Transverse colon (tissue), 4 donors: ENCODE measurements around the gene KCNIP3. TPM values are rescaled to one million over a fixed set of nuclear protein-coding genes. Genes with fewer than 3 reads are reported as not detected.

Source experiments
- DNase-seq: peaks from one replicate; pipeline ENCODE4 v3.0.0-alpha.2; 2019
- H3K27ac ChIP-seq, 4 donors: fragments of 200-600 bp; sonication (generic); 2 replicates each; pipeline ENCODE4 v1.5.1; 2016 to 2018; ENCODE audit warnings: inconsistent platforms in 4 of 4
- H3K27me3 ChIP-seq: fragments of 200-600 bp; sonication (generic); 2 replicates; pipeline ENCODE4 v1.5.1; 2017; ENCODE audit warnings: inconsistent platforms
- H3K36me3 ChIP-seq, 4 donors: fragments of 200-600 bp; sonication (generic); 2 replicates each; pipeline ENCODE4 v1.5.1; 2017 to 2019; ENCODE audit warnings: inconsistent platforms in 4 of 4
- H3K4me1 ChIP-seq, 4 donors: fragments of 200-600 bp; sonication (generic); 2 replicates each; pipeline ENCODE4 v1.5.1; 2017 to 2020; ENCODE audit warnings: inconsistent platforms in 4 of 4
- H3K4me3 ChIP-seq, 4 donors: fragments of 200-600 bp; sonication (generic); 1 replicate in 1 of 4; 2 replicates in 3 of 4; pipeline versions ENCODE4 v1.5.1 to v1.6.1; 2017 to 2019; ENCODE audit warnings: inconsistent platforms in 4 of 4
- H3K9me3 ChIP-seq, 2 donors: fragments of 200-600 bp; sonication (generic); 2 replicates each; pipeline ENCODE4 v1.5.1; 2017 to 2019; ENCODE audit warnings: inconsistent platforms in 2 of 2
- EP300 ChIP-seq: sonication (generic); formaldehyde crosslinking; IDR thresholded peaks from one replicate; pipeline ENCODE4 v1.6.1; 2017; ENCODE audit warnings: antibody characterized with exemption, low read depth
- POLR2A ChIP-seq: fragments of 450-650 bp; IDR thresholded peaks from one replicate; pipeline ENCODE4 v1.6.1; 2016; ENCODE audit warnings: antibody characterized with exemption, mild to moderate bottlenecking, moderate library complexity
- POLR2AphosphoS5 ChIP-seq, 3 donors: sonication (generic); formaldehyde crosslinking; IDR thresholded peaks; one replicate each; pipeline ENCODE4 v1.6.1; 2016; ENCODE audit warnings: antibody characterized with exemption in 3 of 3
- WGBS, 2 donors: methylation state at CpG; one replicate each; pipeline ENCODE4 v1.1.5; 2018; ENCODE audit warnings: low coverage in 1 of 2; 5-methylcytosine and 5-hydroxymethylcytosine counted together
- in situ Hi-C, 4 donors: fragments of 200-750 bp; cut with MboI; loops; one replicate each; pipeline versions ENCODE4 v1.15.0 to v1.15.1; 2017; ENCODE audit warnings: low sequenced_read_pairs in 3 of 4, low pct_ligation_motif_present in 1 of 4, low pct_unique_long_range_greater_than_20kb in 1 of 4
- intact Hi-C: fragments of 100-400 bp; cut with DNase I; formaldehyde crosslinking; loops from one replicate; pipeline ENCODE4 v1.15.1; 2023; ENCODE audit warnings: low total_unique reads
- total RNA-seq, 4 donors: library from RNA; depleted of rRNA; stranded (reverse); fragments of >200 nt; gene quantifications; one replicate each; pipeline ENCODE4 v1.1.0, GENCODE V29; 2016
- TF ChIP-seq, protein P1 (sequence below), 5 experiments: fragments of 200-600 bp in 3 of 5; fragments of 450-650 bp in 2 of 5; sonication (generic) in 3 of 5; IDR thresholded peaks; 1 replicate in 2 of 5; 2 replicates in 3 of 5; pipeline ENCODE4 v1.5.1; 2016 to 2017; ENCODE audit warnings: antibody characterized with exemption in 5 of 5, inconsistent platforms in 3 of 5, mild to moderate bottlenecking in 2 of 5, moderate library complexity in 1 of 5

Gene KCNIP3
- total RNA-seq, 4 donors from 2014 or later = 1.8 to 4.0 (median 2.2) TPM

DNA sequence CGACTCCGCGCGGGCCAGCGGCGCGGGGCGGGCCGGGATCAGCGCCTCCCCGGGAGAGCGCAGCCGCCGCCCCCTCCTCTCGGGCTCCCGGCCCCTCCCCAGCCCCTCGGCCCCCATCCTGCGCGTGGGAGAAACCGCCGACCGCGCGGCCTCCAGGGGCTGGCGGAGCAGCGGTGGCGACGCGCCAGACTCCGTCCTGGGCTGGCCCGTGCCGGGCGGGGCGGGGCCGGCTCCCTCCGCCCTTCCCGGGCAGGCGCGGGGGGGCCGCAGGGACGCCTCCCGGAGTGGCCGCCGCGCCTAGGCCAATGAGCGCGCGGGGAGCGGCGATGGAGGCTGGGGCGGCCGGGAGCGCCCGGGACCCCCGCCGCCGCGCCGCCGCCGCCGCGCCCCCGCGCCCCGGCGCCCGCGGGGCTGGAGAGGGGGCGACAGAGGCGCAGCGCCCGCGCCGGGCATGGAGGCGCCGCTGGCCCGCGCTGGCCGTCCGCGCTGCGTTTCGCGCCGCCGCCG is 49.1 kb downstream of the KCNIP3 start:
- Histone ChIP-seq H3K27me3 (peaks cover 38% of the 10 kb centered on the region), H3K27ac (peak overlapping the region; percentile 71 to 85 (median 80)), H3K36me3 (no peaks in the 10 kb centered on the region), H3K4me1 (peaks cover 3 to 20% (median 13%) of the 10 kb centered on the region in 4 donors), H3K9me3 (no peaks in the 10 kb centered on the region), H3K4me3 (peak overlapping the region; percentile 51 to 66 (median 64))
- no peak for TF ChIP-seq POLR2A
- peak in 1 of 3 donors; percentile 16 for TF ChIP-seq POLR2AphosphoS5 (IDR thresholded peaks at IDR 0.05)
- in situ Hi-C loops (no loop called here), intact Hi-C loops (no loop called here)
- peak; percentile 67 for DNase-seq
- 7% methylated on average over 34 of the region's 88 CpGs; no CpG with 5 or more reads in 1 of the 2 donors for WGBS, 2 donors

DNA sequence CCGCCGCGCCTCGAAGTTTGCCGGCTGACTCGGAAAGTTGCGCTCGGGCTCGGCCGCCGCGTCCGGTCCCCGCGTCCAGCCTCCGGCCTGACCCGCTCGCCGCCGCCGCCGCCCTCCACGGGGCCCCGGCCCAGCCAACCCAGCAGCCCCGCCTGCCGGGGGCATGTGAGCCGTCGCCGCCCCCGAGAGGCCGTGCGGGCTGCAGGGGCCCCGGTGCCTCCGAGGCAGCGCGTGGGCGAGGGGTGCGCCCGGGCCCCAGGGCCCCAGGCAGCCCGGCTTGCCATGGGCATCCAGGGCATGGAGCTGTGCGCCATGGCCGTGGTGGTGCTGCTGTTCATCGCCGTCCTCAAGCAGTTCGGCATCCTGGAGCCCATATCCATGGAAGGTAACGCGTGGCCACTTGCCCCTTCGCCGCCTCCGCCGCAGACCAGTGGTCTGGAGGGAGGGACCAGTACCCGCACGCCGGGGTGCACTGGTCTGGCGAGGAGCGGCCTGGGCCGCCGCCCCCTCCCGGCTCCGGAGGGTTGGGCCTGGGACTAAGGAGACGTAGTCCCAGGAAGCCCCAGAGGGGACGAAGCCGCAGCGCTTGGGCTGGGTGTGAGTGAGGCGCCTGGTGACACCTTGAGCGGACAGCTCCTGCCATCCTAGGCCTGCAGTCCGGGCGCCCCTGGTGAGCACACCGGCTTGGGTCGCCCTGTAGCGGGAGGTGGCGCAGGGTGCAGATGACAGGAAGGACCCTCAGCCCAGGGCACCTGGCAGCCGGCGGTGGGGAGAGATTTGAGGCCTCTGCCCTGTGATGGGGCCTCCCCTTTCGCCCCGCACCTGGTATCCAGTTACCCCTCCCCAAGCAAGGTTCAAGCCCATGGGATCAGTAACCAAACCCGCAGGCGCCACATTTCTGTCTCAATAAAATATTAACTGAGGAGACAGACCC is 49.9 kb downstream of the KCNIP3 start:
- H3K36me3 ChIP-seq = no peaks in the 10 kb centered on the region
- H3K4me1 ChIP-seq = peaks cover 3 to 20% (median 13%) of the 10 kb centered on the region in 4 donors
- TF ChIP-seq, protein P1, sequence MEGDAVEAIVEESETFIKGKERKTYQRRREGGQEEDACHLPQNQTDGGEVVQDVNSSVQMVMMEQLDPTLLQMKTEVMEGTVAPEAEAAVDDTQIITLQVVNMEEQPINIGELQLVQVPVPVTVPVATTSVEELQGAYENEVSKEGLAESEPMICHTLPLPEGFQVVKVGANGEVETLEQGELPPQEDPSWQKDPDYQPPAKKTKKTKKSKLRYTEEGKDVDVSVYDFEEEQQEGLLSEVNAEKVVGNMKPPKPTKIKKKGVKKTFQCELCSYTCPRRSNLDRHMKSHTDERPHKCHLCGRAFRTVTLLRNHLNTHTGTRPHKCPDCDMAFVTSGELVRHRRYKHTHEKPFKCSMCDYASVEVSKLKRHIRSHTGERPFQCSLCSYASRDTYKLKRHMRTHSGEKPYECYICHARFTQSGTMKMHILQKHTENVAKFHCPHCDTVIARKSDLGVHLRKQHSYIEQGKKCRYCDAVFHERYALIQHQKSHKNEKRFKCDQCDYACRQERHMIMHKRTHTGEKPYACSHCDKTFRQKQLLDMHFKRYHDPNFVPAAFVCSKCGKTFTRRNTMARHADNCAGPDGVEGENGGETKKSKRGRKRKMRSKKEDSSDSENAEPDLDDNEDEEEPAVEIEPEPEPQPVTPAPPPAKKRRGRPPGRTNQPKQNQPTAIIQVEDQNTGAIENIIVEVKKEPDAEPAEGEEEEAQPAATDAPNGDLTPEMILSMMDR (IDR thresholded peaks at IDR 0.05) = no peak
- no peak for TF ChIP-seq POLR2A
- no peak for TF ChIP-seq POLR2AphosphoS5 (IDR thresholded peaks at IDR 0.05)
- no peak for TF ChIP-seq EP300
- peaks cover 38% of the 10 kb centered on the region for H3K27me3 ChIP-seq
- no peak for DNase-seq
- in situ Hi-C loops = no loop called here
- peak overlapping the region in 3 of 4 donors; percentile 25 to 48 (median 44) for H3K27ac ChIP-seq
- WGBS, 2 donors = 41% methylated on average over 49 of the region's 78 CpGs; no CpG with 5 or more reads in 1 of the 2 donors
- intact Hi-C loops = no loop called here
- peak overlapping the region; percentile 0 to 63 (median 40) for H3K4me3 ChIP-seq
- no peaks in the 10 kb centered on the region for H3K9me3 ChIP-seq

DNA sequence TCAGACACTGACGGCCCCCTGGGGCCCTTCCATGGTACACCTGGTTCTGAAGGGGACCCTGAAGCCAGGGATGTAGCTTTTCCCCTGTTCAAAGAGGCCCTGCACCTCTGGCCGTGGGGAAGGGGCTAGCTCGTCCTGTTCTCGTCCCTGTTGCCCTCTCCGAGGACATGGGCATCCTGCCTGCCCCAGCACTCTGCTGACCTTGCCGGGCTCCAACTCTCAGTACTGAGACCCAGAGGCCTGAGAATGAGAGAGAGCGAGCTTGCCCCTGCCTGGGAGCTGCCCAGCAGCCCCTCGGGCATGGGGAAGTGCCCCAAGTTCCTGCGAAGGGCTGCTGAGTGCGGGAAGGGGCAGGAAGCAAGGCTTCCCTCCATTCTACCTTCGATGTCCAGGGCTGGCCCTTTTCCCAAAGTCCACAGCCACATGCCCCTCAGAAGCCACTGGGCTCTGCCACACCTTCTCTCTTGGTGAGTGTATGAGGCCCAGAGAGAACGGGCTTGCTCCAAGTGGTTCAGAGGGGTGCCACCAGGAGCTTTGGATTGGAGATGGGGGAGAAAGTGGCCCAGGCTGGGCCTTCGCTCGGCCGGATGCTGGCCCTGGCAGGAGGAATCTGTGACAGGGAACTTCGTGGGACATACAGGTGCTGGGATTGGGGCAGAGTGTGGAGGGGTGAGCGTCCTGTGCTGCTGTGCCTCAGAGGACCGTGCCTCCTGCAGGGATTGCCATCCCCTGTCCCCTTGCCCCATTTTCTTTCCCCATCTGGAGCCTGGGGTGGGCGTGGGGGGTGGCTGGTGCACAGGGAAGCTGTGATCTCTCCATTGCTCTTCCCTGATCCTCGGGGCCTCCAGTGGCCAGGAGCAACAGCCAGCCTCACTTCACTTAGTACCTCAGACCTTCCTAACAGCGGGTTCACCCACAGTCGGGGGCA is 50.8 kb downstream of the KCNIP3 start:
- no peaks in the 10 kb centered on the region for H3K9me3 ChIP-seq
- H3K36me3 ChIP-seq = no peaks in the 10 kb centered on the region
- 69% methylated on average over 22 of the region's 22 CpGs; no CpG with 5 or more reads in 1 of the 2 donors for WGBS, 2 donors
- H3K27ac ChIP-seq = no peak overlapping the region
- DNase-seq = no peak
- peaks cover 3 to 20% (median 13%) of the 10 kb centered on the region in 4 donors for H3K4me1 ChIP-seq
- H3K4me3 ChIP-seq = no peak overlapping the region
- TF ChIP-seq EP300 (no peak), POLR2AphosphoS5 (IDR thresholded peaks at IDR 0.05) (no peak), POLR2A (no peak)
- TF ChIP-seq, protein P1 (IDR thresholded peaks at IDR 0.05) = no peak
- peaks cover 38% of the 10 kb centered on the region for H3K27me3 ChIP-seq
- in situ Hi-C loops = no loop called here
- intact Hi-C loops = no loop called here

DNA sequence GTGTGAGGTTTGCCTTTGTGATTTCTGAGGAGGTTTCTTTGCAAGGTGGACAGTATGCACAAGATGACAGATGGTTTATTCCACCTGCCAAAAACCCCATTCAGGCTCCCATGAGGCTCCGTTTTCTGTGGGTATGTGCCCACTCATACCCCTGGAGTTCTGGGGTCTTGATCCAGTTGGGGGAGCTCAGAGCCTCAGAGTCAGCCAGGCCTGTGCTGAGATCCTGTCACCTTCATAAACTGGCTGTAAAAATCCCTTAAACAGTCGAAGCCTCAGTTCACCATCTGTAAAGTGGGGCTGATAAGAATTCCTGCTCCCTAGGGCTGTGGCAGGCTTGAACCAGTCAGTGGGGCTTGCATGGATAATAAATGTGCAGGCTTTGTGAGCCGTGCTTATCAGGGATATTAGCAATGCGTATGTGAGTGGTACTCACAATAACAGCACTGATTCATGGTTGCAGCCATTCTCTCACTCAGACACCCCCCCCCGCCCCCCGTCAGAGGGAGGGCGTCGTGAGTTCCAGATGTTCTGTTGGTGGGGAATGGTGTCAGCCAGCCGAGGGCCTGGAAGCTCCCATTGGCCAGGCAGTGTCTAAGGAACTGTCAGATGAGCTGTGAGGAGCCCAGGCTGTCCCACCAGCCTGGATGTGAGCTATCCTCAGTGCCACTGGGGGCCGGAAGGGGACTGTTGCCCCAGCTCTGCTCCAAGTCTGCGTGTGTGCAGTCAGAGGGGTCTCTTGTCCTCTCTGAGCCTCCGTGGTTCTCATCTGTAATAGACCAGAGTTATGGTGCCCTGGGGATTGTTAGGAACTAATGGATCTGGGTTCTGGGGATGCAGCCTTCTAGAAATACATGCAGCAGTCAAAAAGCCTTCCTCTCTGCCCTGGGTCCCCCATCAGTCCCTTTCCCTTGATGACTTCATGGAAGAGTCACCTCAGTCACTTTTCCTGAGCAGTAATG is 51.7 kb downstream of the KCNIP3 start:
- peaks cover 3 to 20% (median 13%) of the 10 kb centered on the region in 4 donors for H3K4me1 ChIP-seq
- in situ Hi-C loops = no loop called here
- intact Hi-C loops = no loop called here
- no peak overlapping the region for H3K4me3 ChIP-seq
- no peaks in the 10 kb centered on the region for H3K36me3 ChIP-seq
- H3K9me3 ChIP-seq = no peaks in the 10 kb centered on the region
- no peak overlapping the region for H3K27ac ChIP-seq
- no peak for TF ChIP-seq POLR2AphosphoS5 (IDR thresholded peaks at IDR 0.05)
- no peak for TF ChIP-seq POLR2A
- TF ChIP-seq, protein P1 (IDR thresholded peaks at IDR 0.05) = no peak
- TF ChIP-seq EP300 = no peak
- H3K27me3 ChIP-seq = peaks cover 36% of the 10 kb centered on the region
- WGBS, 2 donors = 45% methylated on average over 12 of the region's 12 CpGs; no CpG with 5 or more reads in 1 of the 2 donors
- no peak for DNase-seq
